NCI-H1694 (cell line): ENCODE measurements around the gene ERI3.

Source experiments
- DNase-seq: peaks from one replicate; lab custom pipeline; 2025; lab: John Stamatoyannopoulos, UW

ERI3 gene

DNA sequence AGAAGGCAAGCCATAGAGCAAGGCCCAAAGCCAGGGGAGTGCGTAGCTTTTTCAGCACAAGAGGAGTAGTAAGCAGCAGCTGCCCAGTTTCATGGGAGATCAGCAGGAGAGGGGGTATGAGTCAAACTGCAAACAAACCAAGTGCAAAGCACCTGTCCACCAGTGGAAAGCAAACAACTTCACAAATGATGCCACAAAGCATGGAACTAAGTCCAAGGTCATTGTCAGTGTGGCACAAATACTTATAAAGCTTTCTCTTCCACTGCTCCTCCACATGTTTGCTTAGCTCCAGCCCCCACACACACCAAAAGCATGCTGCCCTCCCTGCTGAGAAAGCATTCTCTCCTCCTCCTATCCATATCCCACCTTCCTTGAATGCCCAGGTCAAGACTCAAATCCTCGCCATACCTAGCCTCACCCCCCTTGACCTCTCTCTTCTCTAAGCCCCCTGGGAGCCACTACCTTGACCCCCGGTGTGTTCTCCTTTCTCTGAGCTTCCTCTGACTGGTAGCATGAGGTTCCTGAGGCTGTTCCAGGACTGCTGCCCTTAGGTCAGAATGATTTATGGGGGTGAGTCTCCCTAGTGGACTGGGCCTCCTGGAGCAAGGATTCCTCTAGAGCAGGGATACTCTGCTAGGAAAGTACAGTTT lies 71.4 kb downstream of the ERI3 start:
- DNase-seq = no peak

DNA sequence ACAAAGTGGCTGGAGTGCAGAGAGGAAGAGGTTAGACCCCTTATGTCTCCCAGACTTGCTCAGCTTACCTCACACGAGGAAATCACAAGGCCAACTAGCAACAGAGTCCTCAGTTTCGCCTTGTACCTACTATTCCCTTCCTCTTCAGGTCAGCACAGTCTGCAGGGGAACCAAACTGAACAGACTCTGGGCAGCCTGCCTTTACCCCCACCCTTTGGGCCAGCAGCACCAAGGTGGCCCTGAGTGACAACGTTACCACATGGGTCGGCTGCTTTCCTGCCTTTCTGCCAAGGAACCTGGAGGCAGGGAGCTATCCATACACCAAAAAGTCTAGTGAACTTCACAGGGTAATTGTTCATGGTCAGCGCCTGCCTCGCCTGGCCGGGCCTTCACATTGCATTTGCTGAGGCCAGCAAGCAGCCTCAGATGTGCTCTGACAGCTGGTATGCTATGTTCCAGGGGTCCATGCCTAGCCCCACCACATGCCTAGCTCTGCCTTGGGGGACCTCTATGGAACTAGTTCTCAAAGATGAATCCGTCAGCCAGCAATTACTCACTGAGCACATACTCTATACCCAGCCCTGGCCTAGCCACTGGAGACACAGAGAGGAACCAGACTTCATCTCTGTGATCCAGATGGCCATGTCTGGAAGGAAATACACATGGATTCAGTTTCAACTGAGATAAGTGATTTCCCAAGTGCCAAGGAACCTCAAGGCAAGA lies 72.2 kb downstream of the ERI3 start:
- no peak for DNase-seq

DNA sequence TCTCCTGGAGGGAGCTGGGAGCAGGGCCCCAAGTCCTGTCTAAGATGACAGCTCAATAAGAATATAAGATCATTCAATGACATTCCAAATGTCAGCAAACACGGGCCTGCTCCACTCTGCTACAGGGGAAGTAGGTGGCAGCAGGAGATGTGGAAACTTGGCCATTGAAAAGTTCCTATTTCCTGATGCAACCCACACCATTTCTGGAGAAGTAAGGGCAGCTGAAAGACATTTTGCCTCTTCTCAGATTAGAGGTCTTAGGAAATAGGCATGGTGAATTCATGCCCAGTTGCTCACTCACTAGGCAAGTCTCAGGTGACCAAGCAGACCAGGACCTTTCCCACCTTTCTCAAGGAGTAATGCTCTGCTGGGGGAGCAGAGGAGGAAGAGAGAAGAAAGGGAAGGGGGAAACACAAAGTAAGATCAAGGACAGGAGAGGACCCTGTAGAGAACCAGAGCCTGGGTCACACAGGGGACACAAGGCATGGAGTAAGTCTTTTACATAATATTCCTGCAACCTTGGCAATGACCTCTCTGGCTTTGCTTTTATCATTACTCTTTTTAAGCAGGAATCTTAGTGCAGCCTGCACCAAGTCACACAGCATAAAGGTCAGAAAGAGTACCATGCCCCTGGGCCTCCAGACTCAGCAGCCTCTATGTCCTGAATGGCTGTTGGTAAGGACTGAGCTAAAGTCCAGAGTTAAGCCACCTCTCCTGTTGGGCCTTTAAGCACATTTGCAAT lies 72.9 kb downstream of the ERI3 start:
- no peak for DNase-seq

GRCh38 chr1:44276901-44277300 lies 78.2 kb downstream of the ERI3 start:
- DNase-seq = no peak

GRCh38 chr1:44275991-44276405 lies 79.1 kb downstream of the ERI3 start:
- DNase-seq = no peak

- no peak for DNase-seq
Measured at GRCh38 chr1:44275296-44275962, 79.6 kb downstream of the ERI3 start.

- no peak for DNase-seq
Measured at GRCh38 chr1:44273560-44274350, 81.3 kb downstream of the ERI3 start.

GRCh38 chr1:44272992-44273391 lies 82.1 kb downstream of the ERI3 start:
- no peak for DNase-seq

- DNase-seq = no peak
Measured at GRCh38 chr1:44271646-44272045, 83.4 kb downstream of the ERI3 start.

- DNase-seq = no peak
Measured at GRCh38 chr1:44270686-44271628, 84.1 kb downstream of the ERI3 start.

- no peak for DNase-seq
Measured at GRCh38 chr1:44268054-44268453, 87.0 kb downstream of the ERI3 start.

DNA sequence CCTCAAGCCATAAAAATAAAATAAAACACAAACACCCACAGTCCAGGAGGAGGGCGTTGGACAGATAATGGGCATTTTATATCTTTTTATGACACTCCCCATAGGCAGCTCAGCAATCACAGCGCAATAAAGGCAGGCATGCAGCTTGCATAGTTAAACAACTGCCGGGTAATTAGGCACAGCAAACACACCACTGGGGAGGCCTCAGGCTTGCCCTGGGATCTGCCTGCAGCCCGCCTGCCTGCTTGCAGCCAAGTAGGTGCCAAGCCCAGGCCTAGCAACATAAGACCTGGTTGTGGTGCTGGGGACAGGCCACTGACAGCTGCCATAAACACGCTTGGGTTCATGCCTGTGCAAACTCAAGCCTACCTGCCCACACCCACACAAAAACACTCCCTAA lies 87.6 kb downstream of the ERI3 start:
- peak; percentile 28 for DNase-seq

DNA sequence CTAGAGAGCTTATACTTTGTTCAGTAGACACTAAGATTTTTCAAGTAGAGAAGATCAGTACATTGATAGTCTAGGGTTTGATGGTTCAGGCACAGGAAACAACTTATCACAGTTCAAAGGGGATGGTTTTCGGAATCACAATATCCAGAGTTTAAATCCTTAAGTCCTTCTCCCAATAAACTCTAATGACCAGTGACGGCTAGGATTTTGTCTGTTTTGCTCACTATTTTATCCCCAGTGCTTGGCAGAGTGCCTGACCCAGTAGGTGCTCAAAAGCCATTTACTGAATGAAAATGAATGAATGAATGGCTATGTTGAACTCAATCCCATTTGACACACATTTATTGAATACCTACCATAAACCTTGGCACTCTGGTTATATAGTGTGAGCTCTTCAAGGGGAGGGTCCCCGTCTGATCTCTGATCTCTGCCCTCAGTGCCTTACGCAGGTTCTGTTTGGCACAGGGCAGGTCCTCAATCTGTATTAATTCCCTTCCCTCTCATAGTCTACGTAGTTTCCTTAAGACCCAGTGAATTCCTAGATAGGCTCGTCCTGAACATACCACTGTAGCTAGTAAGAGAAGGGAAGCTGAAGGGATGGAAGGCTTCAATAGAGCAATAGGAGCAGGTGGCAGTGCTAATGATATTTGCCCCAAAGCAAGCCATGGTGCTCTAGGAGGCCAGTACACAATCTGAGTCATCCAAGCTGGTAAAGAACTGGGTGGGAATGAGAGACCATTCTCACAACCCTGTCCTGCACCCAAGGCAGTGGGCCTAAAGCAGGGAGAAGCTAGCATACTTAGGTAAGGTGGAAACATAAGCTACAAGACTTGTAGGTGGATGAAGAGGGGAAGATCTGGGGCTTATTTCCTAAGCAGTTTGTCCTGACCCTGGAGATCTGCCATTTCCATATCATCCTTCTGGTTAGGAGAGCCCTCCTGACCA lies 88.4 kb downstream of the ERI3 start:
- no peak for DNase-seq

DNA sequence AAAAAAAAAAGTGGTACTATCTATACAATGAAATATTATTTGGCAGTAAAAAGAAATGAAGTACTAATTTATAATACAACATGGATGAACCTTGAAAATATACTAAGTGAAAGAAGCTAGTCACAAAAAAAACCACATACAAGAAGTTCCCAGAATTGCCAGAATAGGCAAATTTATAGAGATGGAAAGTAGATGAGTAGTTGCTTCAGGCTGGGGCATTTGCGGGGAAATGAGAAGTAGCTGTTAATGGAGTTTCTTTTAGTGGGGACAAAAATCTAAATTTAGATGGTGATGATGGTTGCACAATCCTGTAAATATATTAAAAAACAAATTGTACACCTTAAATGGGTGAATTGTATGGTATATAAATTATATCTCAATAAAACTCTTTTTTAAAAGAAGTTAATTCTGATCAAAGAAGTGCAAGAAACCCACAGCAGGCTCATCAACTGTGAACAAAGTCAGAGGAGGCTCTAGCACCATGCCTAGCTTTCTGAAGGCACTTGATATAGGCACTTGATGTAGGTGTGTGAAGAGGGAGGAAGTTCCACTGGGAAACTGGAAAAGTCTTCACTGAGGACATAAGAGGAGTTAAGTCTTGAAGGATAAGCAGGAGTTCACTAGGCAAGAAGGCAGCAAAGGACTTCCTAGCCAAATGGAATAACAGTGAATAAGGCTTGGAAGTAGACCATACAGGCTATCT lies 89.2 kb downstream of the ERI3 start:
- DNase-seq = no peak

DNA sequence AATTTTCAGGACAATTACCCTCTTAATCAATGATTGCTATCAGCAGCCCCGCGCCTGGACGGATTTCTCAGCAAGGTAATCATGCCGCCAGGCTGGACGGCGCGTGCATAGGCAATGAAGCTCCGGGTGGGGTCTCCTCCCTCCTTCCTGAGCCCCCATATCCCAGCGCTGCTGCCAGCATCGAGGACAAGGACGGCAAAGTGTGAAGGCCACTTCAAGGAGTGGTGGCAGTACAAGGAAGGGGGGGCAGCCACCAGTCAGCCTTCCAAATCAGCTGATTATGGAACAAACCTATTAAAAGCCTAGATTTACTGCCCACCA lies 90.6 kb downstream of the ERI3 start:
- no peak for DNase-seq

DNA sequence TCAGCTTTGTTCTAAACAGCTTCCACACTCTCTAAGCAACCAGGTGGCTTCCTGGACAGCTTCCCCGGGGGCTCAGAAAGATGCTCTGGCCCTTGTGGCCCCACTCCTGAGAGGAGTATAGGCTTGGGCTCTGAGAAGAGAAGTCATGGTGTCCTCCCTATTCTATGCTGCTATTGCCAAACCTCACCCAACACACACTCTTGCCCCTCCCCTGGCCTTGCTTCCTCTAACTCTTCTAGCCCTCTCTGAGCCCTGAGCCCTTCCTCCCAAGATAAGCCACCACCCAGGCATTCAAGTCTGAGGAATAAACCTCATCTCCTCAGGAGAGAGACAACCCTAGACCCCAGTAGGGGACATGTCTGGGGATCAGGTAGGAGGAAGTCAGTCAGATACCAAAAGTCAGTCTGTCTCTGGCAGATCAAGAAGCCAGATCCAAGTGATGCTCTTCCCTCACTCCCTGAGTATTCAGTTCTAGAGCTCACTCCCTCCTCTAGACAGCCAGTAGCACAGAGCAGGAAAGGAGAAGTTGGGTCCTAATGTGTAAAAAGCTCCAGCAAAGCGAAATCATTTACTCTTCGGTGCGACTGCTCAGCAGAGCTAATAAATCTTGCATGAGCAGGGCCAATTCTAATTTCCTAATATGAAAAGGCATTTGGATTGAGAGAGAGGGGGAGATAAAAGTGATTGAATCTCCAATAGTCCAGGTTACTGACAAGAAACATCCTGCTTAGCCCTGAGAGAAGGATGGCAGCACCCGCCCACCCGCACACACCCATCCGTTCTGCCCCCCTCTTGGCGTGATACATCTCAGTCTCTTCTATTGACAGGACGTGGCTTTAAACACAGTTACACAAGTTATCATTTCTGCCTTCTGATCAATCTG lies 91.2 kb downstream of the ERI3 start:
- DNase-seq = no peak

DNA sequence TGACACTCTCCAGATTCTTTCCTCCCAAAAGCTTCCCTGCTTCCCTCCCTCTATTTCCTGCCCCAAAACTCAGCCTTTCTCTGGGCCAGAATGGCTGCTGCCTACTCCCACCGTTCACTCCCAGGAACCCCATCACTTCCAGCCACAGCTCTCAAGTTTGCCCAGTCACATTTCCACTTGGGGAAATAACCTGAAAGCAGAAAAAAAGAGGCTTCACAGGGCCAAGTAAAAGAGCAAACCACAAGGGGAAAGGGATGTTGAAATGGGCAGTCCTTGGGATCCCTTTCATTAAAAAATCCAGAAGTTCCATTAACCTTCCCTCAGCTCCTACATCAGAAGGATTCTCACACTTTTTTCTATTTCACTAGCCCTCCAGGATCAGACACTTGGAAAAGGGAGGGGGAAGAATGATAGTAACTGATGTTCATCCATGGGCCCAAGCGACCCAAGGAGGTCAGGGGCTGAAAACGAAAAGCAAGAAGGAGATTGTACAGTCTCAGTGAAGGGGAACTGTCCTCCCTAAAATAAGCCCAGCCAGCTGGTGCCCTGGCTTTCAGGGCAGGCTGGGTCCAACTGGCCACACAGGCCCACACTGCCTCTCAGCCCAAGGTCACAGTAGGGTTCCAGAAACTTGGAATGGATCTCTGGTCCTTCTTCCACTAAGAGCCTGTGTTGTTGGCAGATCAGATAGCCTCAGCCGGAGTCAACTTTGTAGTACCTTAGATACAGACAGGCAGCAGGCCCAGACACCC lies 92.1 kb downstream of the ERI3 start:
- no peak for DNase-seq
